Measurements from ENCODE around the gene N4BP2L1. TPM values are rescaled to one million over a fixed set of nuclear protein-coding genes. Genes with fewer than 3 reads are reported as not detected.

N4BP2L1 gene
- total RNA-seq, 1 experiment from 2014 or later, result 1.1 TPM

DNA sequence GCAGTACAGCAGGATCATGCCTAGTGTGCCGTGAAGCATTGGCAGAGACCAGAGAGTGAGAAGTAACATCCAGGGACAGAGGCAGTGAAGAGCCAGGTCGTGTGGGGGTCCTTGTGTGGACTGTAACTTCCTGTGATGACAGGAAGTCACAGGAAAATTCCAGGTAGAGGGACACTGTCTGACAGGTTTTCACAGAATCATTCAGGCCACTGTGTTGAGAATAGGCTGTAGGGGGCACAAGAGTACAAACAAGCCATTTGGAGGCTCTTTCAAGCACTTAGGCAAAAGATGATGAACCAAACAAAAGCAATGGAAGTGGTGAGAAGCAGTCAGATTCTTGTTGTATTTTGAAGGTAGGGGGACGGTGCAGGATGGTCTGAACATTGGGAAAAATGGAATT, 46.4 kb downstream of the N4BP2L1 start:
- CTCF ChIA-PET, result interaction anchor here (0.9 kb wide), 1 partner anchor 199 kb away, joined by 4 read pairs; no protein-coding TSS in a partner anchor
- ATAC-seq, result peak; percentile 49
- BruUV-seq (replicated peaks), result no TSS peak
- Histone ChIP-seq H3K9me2 (ENCODE audit: insufficient read depth) (no peaks in the 10 kb centered on the region), H3K27ac (ENCODE audit: low read depth, low read length) (no peak overlapping the region), H3K4me3 (replicated peaks in 1 of 2; ENCODE audit: low read depth in 1 of 2, low read length in 2 of 2) (no peak overlapping the region), H3K79me2 (ENCODE audit: insufficient read depth, low read length) (no peaks in the 10 kb centered on the region), H3K27me3 (ENCODE audit: insufficient read depth, low read length) (no peaks in the 10 kb centered on the region), H3K4me1 (ENCODE audit: control insufficient read depth in 1 of 2, insufficient read depth in 2 of 2, low read length in 2 of 2) (no peaks in the 10 kb centered on the region), H4K20me1 (ENCODE audit: insufficient read depth) (no peaks in the 10 kb centered on the region), H3K9me3 (ENCODE audit: control insufficient read depth in 1 of 2, insufficient read depth in 1 of 2, low read depth in 1 of 2, low read length in 2 of 2) (no peaks in the 10 kb centered on the region), H2AFZ (ENCODE audit: low read depth, low read length, poor library complexity, severe bottlenecking) (no peak overlapping the region), H3K36me3 (ENCODE audit: control insufficient read depth in 1 of 2, insufficient read depth in 2 of 2, low read length in 2 of 2) (peaks cover 5 to 19% of the 10 kb centered on the region in 2 experiments; a peak in 3 of 4 replicates), H3K4me2 (ENCODE audit: low read length) (no peak overlapping the region), H3K9ac (ENCODE audit: low read length) (no peak overlapping the region)
- RAD21 ChIA-PET (ENCODE audit: low non-redundant PET in 1 of 2, low total read pairs in 2 of 2, uncharacterized antibody in 2 of 2, unreplicated experiment in 2 of 2), result no interaction called here
- POLR2A ChIA-PET, result no interaction called here
- peak; percentile 32 for TF ChIP-seq RAD21 (IDR thresholded peaks at IDR 0.05; ENCODE audit: low read depth)
- no peak for TF ChIP-seq CBX3 (IDR thresholded peaks at IDR 0.05; ENCODE audit: low read depth)
- TF ChIP-seq, protein P1, sequence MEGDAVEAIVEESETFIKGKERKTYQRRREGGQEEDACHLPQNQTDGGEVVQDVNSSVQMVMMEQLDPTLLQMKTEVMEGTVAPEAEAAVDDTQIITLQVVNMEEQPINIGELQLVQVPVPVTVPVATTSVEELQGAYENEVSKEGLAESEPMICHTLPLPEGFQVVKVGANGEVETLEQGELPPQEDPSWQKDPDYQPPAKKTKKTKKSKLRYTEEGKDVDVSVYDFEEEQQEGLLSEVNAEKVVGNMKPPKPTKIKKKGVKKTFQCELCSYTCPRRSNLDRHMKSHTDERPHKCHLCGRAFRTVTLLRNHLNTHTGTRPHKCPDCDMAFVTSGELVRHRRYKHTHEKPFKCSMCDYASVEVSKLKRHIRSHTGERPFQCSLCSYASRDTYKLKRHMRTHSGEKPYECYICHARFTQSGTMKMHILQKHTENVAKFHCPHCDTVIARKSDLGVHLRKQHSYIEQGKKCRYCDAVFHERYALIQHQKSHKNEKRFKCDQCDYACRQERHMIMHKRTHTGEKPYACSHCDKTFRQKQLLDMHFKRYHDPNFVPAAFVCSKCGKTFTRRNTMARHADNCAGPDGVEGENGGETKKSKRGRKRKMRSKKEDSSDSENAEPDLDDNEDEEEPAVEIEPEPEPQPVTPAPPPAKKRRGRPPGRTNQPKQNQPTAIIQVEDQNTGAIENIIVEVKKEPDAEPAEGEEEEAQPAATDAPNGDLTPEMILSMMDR (IDR thresholded peaks at IDR 0.05 in 2 of 3, conservative IDR thresholded peaks at IDR 0.05 in 1 of 3; ENCODE audit: borderline replicate concordance in 1 of 3, insufficient read depth in 1 of 3, low read depth in 2 of 3, low read length in 2 of 3), result peak in 2 of 3 experiments; percentile 25 to 36; a peak in 3 of 6 replicates
- DNase-seq (ENCODE audit: low read depth, low spot score), result peak; percentile 2
- intact Hi-C loops (cut with micrococcal nuclease), result loop anchor here (5.0 kb wide), 1 partner anchor 201 kb away; no protein-coding TSS in a partner anchor

DNA sequence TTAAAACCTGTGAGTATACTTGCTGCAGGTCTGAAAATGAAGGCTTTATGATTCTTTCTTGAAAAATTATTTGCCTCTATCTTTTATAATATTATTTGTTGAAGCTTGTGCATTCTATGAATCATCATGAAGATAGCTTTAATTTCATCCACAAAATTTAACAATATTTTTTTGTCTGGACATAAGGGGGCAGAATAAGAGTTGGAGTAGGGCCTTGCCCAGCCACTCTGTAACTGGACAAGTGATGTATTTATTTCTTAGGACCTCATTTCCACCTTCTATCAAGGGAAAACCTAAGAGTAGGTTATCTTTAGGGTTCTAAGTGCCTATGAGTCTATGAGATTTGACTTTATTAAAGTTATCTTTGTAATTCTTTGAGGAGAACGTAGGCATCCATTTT, 49.9 kb downstream of the N4BP2L1 start:
- Histone ChIP-seq H3K27ac (ENCODE audit: low read depth, low read length) (no peak overlapping the region), H3K79me2 (ENCODE audit: insufficient read depth, low read length) (no peaks in the 10 kb centered on the region), H3K9me3 (ENCODE audit: control insufficient read depth in 1 of 2, insufficient read depth in 1 of 2, low read depth in 1 of 2, low read length in 2 of 2) (no peaks in the 10 kb centered on the region), H4K20me1 (ENCODE audit: insufficient read depth) (no peaks in the 10 kb centered on the region), H3K9me2 (ENCODE audit: insufficient read depth) (no peaks in the 10 kb centered on the region), H3K4me2 (ENCODE audit: low read length) (no peak overlapping the region), H3K4me1 (ENCODE audit: control insufficient read depth in 1 of 2, insufficient read depth in 2 of 2, low read length in 2 of 2) (no peaks in the 10 kb centered on the region), H2AFZ (ENCODE audit: low read depth, low read length, poor library complexity, severe bottlenecking) (no peak overlapping the region), H3K9ac (ENCODE audit: low read length) (no peak overlapping the region), H3K4me3 (replicated peaks in 1 of 2; ENCODE audit: low read depth in 1 of 2, low read length in 2 of 2) (no peak overlapping the region), H3K36me3 (ENCODE audit: control insufficient read depth in 1 of 2, insufficient read depth in 2 of 2, low read length in 2 of 2) (peaks cover 4 to 29% of the 10 kb centered on the region in 2 experiments), H3K27me3 (ENCODE audit: insufficient read depth, low read length) (no peaks in the 10 kb centered on the region)
- BruUV-seq (replicated peaks), result no TSS peak
- intact Hi-C loops (cut with micrococcal nuclease), result no loop called here
- no peak for DNase-seq (ENCODE audit: low read depth, low spot score)
- ChIA-PET RAD21 (ENCODE audit: low non-redundant PET in 1 of 2, low total read pairs in 2 of 2, uncharacterized antibody in 2 of 2, unreplicated experiment in 2 of 2) (no interaction called here), POLR2A (no interaction called here), CTCF (interaction anchor here (0.8 kb wide), 1 partner anchor 203 kb away, joined by 3 read pairs; no protein-coding TSS in a partner anchor)
- no peak for ATAC-seq
- TF ChIP-seq POLR2AphosphoS5 (IDR thresholded peaks at IDR 0.05; ENCODE audit: low read depth, low read length) (no peak), SRF (IDR thresholded peaks at IDR 0.05; ENCODE audit: low read depth) (no peak), ELF1 (IDR thresholded peaks at IDR 0.05; ENCODE audit: borderline replicate concordance, low read depth) (no peak), CBX3 (IDR thresholded peaks at IDR 0.05; ENCODE audit: low read depth) (no peak), POLR2A (IDR thresholded peaks at IDR 0.05; ENCODE audit: borderline replicate concordance, extremely low read depth, insufficient read depth, insufficient read length) (no peak), TCF7L2 (IDR thresholded peaks at IDR 0.05; ENCODE audit: borderline replicate concordance, extremely low read depth, insufficient read depth, insufficient read length) (no peak), CEBPB (IDR thresholded peaks at IDR 0.05; ENCODE audit: low read depth) (no peak)
- TF ChIP-seq, protein P2, sequence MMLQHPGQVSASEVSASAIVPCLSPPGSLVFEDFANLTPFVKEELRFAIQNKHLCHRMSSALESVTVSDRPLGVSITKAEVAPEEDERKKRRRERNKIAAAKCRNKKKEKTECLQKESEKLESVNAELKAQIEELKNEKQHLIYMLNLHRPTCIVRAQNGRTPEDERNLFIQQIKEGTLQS (IDR thresholded peaks at IDR 0.05), result no peak
- TF ChIP-seq, protein P3, sequence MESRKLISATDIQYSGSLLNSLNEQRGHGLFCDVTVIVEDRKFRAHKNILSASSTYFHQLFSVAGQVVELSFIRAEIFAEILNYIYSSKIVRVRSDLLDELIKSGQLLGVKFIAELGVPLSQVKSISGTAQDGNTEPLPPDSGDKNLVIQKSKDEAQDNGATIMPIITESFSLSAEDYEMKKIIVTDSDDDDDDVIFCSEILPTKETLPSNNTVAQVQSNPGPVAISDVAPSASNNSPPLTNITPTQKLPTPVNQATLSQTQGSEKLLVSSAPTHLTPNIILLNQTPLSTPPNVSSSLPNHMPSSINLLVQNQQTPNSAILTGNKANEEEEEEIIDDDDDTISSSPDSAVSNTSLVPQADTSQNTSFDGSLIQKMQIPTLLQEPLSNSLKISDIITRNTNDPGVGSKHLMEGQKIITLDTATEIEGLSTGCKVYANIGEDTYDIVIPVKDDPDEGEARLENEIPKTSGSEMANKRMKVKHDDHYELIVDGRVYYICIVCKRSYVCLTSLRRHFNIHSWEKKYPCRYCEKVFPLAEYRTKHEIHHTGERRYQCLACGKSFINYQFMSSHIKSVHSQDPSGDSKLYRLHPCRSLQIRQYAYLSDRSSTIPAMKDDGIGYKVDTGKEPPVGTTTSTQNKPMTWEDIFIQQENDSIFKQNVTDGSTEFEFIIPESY (IDR thresholded peaks at IDR 0.05; ENCODE audit: extremely low read depth, insufficient replicate concordance, low read length), result no peak
- TF ChIP-seq, protein P4, sequence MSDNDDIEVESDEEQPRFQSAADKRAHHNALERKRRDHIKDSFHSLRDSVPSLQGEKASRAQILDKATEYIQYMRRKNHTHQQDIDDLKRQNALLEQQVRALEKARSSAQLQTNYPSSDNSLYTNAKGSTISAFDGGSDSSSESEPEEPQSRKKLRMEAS (IDR thresholded peaks at IDR 0.05), result no peak

Data from HCT116 (cell line).